ENCODE data around the gene HOXA13. TPM values are rescaled to one million over a fixed set of nuclear protein-coding genes. Genes with fewer than 3 reads are reported as not detected.

The HOXA13 gene
- total RNA-seq, 2 donors from 2014 or later: not detected

DNA sequence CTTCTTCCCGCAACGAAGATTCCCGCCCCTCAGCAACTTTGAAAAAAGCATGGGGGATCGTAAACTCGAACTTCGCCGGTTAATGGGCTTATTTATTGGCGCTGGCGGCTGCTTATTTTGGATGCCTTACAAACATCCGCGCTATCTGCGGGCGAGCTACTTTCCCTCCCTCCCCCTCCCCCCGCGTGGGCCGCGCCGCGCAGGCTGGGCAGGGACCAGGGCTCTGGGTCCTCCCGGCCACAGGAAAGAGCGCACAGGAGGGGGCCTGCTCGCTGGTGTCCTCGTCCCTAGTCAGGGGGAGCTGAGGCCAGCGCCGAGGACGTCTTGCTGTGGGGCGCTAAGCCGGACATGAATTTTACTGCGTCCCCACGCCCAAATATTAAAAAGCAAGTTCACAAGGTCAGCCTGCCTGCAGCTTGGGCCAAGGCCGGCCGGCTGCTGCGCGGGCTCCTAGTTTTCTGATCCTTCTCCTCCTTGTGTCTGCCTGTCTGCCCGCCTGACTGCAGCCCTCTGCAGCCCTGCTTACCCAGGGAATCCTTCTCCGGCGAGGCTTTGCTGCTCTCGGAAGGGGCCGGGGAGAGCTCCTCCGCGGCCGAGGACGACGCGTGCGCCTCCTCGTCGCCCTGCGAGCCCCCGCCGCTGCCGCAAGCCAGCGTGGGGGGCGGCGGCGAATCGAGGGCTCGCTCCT is 26.9 kb downstream of the HOXA13 start:
- H3K27ac Mint-ChIP-seq: no peak overlapping the region
- peak in 1 of 2 donors; percentile 50 for DNase-seq (ENCODE audit: low spot score in 2 of 2)
- ATAC-seq: peak; percentile 17 to 33
- no peaks in the 10 kb centered on the region for H3K9me3 Mint-ChIP-seq
- H3K36me3 Mint-ChIP-seq: peaks cover 0 to 19% of the 10 kb centered on the region in 2 donors

DNA sequence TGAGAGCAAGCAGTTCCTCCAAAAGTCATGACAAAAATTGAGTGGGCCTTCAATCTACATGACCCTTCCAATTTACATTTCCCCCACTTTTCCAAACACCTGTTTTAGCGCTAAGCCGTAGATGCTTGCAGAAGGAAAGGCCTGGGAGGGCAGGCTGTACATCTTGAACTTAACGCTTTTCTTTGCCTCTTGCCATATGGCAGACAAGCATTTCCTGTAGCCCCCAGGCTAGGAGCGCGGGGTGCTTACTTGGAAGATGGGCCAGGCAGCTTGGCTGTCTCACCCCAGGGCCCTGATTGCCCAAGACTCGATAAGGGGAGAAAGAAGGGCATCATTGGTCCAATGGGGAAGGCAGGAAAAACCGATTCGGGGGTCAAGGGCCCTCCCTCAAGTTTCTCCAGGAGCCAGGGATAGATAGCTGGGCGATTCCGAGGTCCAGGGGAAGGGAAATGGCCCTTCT is 27.5 kb downstream of the HOXA13 start:
- ATAC-seq (no peak), DNase-seq (ENCODE audit: low spot score in 2 of 2) (peak in 1 of 2 donors; percentile 6)
- peak overlapping the region in 1 of 2 donors; percentile 94 for H3K27ac Mint-ChIP-seq

GRCh38 chr7:27171637-27172314 is 28.1 kb downstream of the HOXA13 start:
- no peak for DNase-seq (ENCODE audit: low spot score in 2 of 2)
- H3K36me3 Mint-ChIP-seq: peaks cover 0 to 19% of the 10 kb centered on the region in 2 donors
- peak overlapping the region in 1 of 2 donors; percentile 94 for H3K27ac Mint-ChIP-seq
- ATAC-seq: no peak
- H3K9me3 Mint-ChIP-seq: no peaks in the 10 kb centered on the region

More for the DNA sequence above, 27.5 kb downstream of the HOXA13 start:
- Mint-ChIP-seq H3K36me3 (peaks cover 0 to 19% of the 10 kb centered on the region in 2 donors), H3K9me3 (no peaks in the 10 kb centered on the region)

- Mint-ChIP-seq H3K36me3 (peaks cover 0 to 19% of the 10 kb centered on the region in 2 donors), H3K9me3 (no peaks in the 10 kb centered on the region), H3K27ac (peak overlapping the region in 1 of 2 donors; percentile 36)
- DNase-seq (ENCODE audit: low spot score in 2 of 2): no peak
- ATAC-seq: no peak
Observed at GRCh38 chr7:27171325-27171636, 28.6 kb downstream of the HOXA13 start.

DNA sequence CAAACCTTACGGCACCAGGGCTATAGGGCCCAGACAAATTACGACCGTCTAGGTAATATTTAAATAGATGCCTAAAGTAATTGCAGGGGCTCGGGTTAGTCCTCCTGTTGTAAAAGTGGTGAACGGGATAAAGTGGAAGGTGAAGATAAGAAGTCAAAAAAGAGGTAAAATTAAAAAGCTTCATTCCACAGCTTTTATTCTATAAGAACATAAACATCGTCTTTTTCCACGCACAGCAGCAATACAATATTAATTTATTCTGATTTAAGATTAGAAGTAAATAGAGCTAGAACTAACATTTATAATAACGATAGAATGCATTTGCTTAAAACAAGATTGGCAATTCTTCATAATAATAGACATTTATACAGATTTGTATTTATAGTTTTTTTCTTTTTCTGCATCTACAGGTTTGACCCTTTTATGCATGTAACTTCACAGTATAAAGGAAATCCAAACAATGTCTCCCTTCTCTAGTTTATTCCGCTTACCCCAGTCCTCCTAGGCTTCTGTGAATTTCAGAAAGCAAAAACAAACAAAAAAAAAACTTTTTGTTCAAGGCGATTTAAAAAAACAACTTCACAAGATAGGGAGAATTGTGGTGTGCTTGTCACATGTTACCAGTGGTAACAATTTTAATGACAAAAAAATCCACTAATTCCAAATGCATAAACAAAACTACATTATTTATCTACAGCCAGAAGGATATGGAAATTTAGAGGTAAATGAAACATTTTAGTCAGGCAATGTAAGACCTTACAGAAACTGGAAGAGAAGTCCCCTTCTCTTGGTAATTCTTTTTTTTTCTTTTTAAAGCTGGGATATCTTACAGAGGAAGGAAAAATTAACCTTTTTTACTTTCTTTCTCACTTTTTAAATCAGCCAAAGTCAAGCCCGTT is 29.2 kb downstream of the HOXA13 start:
- no peak for DNase-seq (ENCODE audit: low spot score in 2 of 2)
- peaks cover 0 to 19% of the 10 kb centered on the region in 2 donors for H3K36me3 Mint-ChIP-seq

GRCh38 chr7:27169658-27170425 is 30.0 kb downstream of the HOXA13 start:
- H3K36me3 Mint-ChIP-seq: peaks cover 0 to 19% of the 10 kb centered on the region in 2 donors
- H3K27ac Mint-ChIP-seq: no peak overlapping the region
- no peaks in the 10 kb centered on the region for H3K9me3 Mint-ChIP-seq
- DNase-seq (ENCODE audit: low spot score in 2 of 2) (no peak), ATAC-seq (no peak)

More for the DNA sequence above, 29.2 kb downstream of the HOXA13 start:
- Mint-ChIP-seq H3K9me3 (no peaks in the 10 kb centered on the region), H3K27ac (peak overlapping the region in 1 of 2 donors; percentile 36)
- no peak for ATAC-seq

DNA sequence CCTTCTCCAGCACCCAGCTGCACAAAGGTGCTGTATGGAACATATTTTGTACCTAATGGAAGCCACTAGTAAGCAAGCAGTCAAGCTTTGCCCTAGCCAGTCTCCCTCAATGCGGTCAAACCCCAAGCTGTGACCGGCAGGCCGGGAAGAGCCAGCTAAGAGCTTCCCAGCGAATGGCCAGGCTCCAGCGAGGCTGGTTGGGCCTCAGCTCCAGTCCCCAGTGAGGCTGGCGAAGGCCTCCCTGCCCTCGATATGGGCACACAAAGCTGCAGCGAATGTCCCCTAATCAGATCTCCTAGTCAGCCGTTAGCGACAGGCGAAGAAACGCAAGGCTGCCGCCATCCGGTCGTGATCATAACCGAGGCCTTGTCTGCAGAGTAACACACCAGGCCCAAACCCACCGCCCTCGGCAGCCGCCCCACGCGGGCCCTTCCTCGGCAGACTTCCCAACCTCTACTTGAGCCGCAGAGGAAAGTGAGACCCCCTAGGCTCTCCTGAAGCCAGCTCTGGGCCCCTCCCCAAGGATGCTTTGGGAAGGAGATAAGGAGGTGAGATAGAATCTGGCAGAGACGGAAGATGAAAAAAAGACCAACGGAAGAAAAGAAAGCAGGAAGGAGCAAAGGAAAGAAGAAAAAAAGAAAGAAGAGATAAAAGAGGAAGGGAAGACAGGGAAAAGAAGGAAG is 31.5 kb downstream of the HOXA13 start:
- no peaks in the 10 kb centered on the region for H3K9me3 Mint-ChIP-seq
- peak in 1 of 2 donors; percentile 59 for ATAC-seq
- H3K36me3 Mint-ChIP-seq: peaks cover 0 to 19% of the 10 kb centered on the region in 2 donors
- no peak for DNase-seq (ENCODE audit: low spot score in 2 of 2)
- peak overlapping the region in 1 of 2 donors; percentile 58 for H3K27ac Mint-ChIP-seq

GRCh38 chr7:27167916-27168264 is 32.0 kb downstream of the HOXA13 start:
- Mint-ChIP-seq H3K27ac (peak overlapping the region in 1 of 2 donors; percentile 93), H3K9me3 (no peaks in the 10 kb centered on the region), H3K36me3 (peaks cover 0 to 19% of the 10 kb centered on the region in 2 donors)
- ATAC-seq: no peak
- DNase-seq (ENCODE audit: low spot score in 2 of 2): no peak

GRCh38 chr7:27166531-27167505 is 33.1 kb downstream of the HOXA13 start:
- peaks cover 0 to 13% of the 10 kb centered on the region in 2 donors for H3K36me3 Mint-ChIP-seq
- ATAC-seq (no peak), DNase-seq (ENCODE audit: low spot score in 2 of 2) (no peak)
- H3K9me3 Mint-ChIP-seq: no peaks in the 10 kb centered on the region
- peak overlapping the region in 1 of 2 donors; percentile 93 for H3K27ac Mint-ChIP-seq

GRCh38 chr7:27165996-27166530 is 33.8 kb downstream of the HOXA13 start:
- H3K36me3 Mint-ChIP-seq: peaks cover 0 to 7% of the 10 kb centered on the region in 2 donors
- H3K9me3 Mint-ChIP-seq: no peaks in the 10 kb centered on the region
- H3K27ac Mint-ChIP-seq: peak overlapping the region in 1 of 2 donors; percentile 94
- no peak for DNase-seq (ENCODE audit: low spot score in 2 of 2)
- ATAC-seq: no peak

DNA sequence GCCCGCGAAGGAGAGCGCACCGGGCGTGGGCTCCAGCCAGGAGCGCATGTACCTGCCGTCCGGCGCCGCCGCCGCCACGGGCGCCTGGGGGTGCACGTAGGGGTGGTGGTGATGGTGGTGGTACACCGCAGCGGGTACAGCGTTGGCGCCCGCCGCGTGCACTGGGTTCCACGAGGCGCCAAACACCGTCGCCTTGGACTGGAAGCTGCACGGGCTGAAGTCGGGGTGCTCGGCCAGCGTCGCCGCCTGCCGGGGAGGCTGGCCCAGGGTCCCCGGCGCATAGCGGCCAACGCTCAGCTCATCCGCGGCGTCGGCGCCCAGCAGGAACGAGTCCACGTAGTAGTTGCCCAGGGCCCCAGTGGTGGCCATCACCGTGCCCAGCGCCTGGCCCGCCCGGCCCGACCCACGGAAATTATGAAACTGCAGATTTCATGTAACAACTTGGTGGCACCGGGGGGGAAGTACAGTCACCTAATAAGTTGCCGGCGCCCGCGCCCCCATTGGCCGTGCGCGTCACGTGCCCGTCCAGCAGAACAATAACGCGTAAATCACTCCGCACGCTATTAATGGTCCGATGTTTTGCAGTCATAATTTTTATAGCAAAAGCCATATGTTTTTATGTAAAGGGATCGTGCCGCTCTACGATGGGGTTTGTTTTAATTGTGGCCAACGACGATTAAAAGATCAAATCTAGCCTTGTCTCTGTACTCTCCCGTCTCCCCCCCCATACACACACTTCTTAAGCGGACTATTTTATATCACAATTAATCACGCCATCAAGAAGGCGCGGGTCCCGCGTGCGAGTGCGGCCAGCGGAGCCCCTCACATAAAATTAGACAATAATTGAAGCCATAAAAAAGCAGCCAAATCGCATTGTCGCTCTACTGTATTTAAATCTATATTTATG is 34.5 kb downstream of the HOXA13 start, which contains the start of gene HOXA9:
TSS of gene HOXA9 (minus strand) at position 449 of the 907 bp plus-strand sequence. CDS start at position 369, 80 bp downstream.
- Mint-ChIP-seq H3K36me3 (peaks cover 0 to 7% of the 10 kb centered on the region in 2 donors), H3K27ac (peak within 1 kb of the TSS in 1 of 2 donors; percentile 94), H3K9me3 (no peaks in the 10 kb centered on the region)
- no peak for ATAC-seq
- no peak for DNase-seq (ENCODE audit: low spot score in 2 of 2)

- no peaks in the 10 kb centered on the region for H3K9me3 Mint-ChIP-seq
- peak overlapping the region in 1 of 2 donors; percentile 81 for H3K27ac Mint-ChIP-seq
- peaks cover 0 to 7% of the 10 kb centered on the region in 2 donors for H3K36me3 Mint-ChIP-seq
- ATAC-seq (no peak), DNase-seq (ENCODE audit: low spot score in 2 of 2) (no peak)
Observed at GRCh38 chr7:27164367-27165088, 35.4 kb downstream of the HOXA13 start.

- DNase-seq (ENCODE audit: low spot score in 2 of 2) (no peak), ATAC-seq (no peak)
- Mint-ChIP-seq H3K27ac (no peak overlapping the region), H3K36me3 (peaks cover 0 to 7% of the 10 kb centered on the region in 2 donors), H3K9me3 (no peaks in the 10 kb centered on the region)
Observed at GRCh38 chr7:27164045-27164366, 35.9 kb downstream of the HOXA13 start.

Measured in activated naive CD4-positive, alpha-beta T cell treated with anti-CD3 and anti-CD28 coated beads, Interleukin-2, amount 50 U/mL, for 72 hours (primary cell).